Measurements from ENCODE around the gene RET. TPM values are rescaled to one million over a fixed set of nuclear protein-coding genes. Genes with fewer than 3 reads are reported as not detected.

The RET gene
- total RNA-seq, 1 donor from 2014 or later = 0.94 TPM

Other genes starting within 250 kb of the RET start
- 14.2 TPM for gene CSGALNACT2, start 61.4 kb downstream of the RET start, total RNA-seq
- 1.0 TPM for gene RASGEF1A, start 190.0 kb downstream of the RET start, total RNA-seq